ENCODE results near the gene GPR18.

GPR18 gene

DNA sequence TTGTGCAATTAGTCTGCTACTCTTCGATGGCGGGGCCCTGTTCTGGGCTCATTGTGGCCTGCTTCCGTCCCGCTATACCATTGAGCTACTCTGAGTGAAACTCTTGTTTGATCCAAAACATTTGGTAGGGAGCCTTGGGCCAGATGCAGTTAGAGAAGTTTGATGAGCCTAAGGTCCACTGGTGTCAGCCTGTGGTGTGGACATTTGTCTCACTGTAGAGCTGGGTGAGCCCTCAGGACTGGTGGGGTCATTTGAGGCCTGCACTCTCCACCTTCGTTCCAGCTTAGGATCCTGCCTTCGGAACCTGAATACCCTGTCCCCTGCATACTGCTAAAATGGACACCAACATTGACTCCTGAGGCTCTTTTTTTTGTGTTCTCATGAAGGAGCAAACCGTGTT is 50.7 kb downstream of the GPR18 start:
- DNase-seq (ENCODE audit: low spot score) = no peak

DNA sequence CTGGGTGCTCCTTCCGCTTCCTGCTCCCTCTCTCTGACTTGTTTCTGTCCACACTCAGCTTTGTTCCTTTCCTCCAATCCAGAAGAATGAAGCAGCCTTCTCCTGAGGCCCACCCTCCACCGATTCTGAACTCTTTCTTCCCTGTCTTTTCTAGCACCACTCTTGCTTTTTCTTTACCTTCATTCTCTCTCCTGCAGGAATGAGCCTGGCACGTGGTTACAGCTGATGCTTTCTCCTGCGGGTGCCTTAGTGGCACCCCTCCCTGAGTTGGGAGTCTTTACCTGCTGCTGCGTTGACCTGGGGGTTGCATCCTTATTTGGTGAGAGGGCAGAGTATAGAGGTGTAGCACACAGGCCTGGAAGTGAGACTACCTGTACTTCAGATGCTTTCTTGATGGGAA is 51.3 kb downstream of the GPR18 start:
- DNase-seq (ENCODE audit: low spot score) = no peak

DNA sequence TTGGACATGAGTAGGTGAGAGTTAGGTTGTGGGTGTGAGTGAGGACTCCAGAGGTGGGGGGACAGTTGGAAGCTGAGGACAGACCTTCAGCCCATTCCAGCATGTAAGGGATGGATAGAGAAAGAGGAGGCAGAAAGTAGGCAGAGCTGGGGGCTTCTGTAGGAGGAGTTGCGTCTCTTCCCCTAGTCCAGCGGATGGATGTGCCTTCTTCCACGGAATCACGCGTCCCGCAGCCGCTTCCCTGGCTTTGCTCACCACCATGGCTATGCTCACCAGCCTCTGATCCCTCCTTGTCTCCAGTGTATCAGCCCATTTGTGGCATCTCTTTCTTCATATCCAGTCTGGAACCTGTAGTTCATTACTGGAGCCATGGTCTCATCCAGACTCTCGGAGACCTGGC is 52.0 kb downstream of the GPR18 start:
- no peak for DNase-seq (ENCODE audit: low spot score)

DNA sequence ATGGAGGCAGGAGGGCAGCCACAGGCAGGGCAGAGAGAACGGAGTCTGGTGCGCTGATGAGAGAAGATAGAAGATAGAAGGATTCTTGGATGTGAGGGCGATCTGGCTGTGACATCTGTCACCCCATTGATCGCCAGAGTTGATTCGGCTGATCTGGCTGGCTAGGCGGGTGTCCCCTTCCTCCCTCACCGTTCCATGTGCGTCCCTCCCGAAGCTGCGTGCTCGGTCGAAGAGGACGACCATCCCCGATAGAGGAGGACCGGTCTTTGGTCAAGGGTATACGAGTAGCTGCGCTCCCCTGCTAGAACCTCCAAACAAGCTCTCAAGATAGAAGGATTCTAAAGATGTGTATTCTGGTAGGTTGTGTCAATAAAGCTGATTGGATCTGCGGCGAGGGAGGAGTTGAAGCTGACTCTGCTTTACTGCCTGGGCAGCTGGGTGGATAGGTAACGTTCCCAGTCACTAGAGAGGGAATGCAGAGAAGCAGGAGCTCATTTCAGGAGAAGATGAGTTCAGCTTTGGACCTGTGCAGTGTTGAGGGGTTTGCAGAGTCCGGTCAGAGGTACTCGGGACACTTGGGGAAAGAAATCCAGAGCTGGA is 52.5 kb downstream of the GPR18 start:
- no peak for DNase-seq (ENCODE audit: low spot score)
